ENCODE data around the gene CASP8AP2.
"Not testable (repeated sequence)": the region's sequence is repeated elsewhere in the genome, so short reads cannot be mapped to it uniquely, and the experiment has no call there.

DNA sequence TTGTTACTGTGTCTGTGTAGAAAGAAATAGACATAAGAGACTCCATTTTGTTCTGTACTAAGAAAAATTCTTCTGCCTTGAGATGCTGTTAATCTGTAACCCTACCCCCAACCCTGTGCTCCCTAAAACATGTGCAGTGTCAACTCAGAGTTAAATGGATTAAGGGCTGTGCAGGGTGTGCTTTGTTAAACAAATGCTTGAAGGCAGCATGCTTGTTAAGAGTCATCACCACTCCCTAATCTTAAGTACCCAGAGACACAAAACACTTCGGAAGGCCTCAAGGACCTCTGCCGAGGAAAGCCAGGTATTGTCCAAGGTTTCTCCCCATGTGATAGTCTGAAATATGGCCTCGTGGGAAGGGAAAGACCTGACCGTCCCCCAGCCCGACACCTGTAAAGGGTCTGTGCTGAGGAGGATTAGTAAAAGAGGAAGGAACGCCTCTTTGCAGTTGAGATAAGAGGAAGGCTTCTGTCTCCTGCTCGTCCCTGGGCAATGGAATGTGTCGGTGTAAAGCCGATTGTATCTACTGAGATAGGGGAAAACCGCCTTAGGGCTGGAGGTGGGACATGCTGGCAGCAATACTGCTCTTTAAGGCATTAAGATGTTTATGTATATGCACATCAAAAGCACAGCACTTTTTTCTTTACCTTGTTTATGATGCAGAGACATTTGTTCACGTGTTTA lies 61.3 kb downstream of the CASP8AP2 start:
- TF ChIP-seq, protein P1, sequence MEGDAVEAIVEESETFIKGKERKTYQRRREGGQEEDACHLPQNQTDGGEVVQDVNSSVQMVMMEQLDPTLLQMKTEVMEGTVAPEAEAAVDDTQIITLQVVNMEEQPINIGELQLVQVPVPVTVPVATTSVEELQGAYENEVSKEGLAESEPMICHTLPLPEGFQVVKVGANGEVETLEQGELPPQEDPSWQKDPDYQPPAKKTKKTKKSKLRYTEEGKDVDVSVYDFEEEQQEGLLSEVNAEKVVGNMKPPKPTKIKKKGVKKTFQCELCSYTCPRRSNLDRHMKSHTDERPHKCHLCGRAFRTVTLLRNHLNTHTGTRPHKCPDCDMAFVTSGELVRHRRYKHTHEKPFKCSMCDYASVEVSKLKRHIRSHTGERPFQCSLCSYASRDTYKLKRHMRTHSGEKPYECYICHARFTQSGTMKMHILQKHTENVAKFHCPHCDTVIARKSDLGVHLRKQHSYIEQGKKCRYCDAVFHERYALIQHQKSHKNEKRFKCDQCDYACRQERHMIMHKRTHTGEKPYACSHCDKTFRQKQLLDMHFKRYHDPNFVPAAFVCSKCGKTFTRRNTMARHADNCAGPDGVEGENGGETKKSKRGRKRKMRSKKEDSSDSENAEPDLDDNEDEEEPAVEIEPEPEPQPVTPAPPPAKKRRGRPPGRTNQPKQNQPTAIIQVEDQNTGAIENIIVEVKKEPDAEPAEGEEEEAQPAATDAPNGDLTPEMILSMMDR (IDR thresholded peaks at IDR 0.05): not testable (repeated sequence)
- TF ChIP-seq POLR2A (IDR thresholded peaks at IDR 0.05): not testable (repeated sequence)
